Dermis blood vessel endothelial cell (primary cell): ENCODE measurements around the gene OR9A4. TPM values are rescaled to one million over a fixed set of nuclear protein-coding genes. Genes with fewer than 3 reads are reported as not detected.

ENCODE experiments used
- DNase-seq: peaks from one replicate; pipeline ENCODE4 v3.0.0; 2010
- total RNA-seq: library from RNA; depleted of rRNA; stranded (reverse); fragments of >200 nt; gene quantifications from 2 replicates; pipeline ENCODE4 v1.2.3, GENCODE V29; 2014

OR9A4 gene
- total RNA-seq, 1 donor from 2014 or later, result not detected

DNA sequence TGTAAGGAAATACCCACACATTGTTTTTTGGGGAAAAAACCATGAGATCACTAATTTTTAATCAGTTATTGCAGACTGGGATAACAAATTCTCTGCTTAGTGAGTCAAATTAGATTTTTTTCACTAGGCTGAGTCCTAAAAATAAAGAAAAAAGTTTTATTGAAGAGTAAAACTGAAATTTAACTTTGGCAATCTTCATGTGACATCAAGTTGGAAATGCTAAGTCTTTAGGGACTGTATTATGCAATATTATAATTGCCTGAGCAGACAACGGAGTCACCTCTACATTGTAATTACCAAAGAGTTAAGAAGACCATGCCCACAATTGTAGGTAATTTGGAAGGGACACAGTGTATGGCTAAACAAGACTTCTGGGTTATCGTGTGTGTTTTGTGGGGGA is 32.8 kb downstream of the OR9A4 start:
- DNase-seq, result no peak

DNA sequence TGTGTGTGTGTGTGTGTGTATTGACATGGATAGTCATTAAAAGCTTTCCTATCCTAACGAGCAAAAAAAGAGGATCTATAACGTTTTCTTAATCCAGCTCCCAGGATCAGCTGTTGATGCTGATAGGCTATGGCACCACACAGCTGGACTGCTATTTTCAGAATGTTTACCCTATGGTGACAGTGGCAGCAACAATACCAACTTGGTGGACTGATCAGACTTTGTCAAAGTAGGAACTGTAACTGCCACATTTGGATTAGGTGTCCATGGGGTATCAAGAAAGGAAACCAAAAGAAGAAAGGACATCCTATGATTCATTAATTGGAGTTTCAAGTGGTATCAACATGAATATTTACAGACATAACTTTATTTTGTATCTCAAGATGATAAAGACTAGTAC is 33.3 kb downstream of the OR9A4 start:
- DNase-seq, result no peak

DNA sequence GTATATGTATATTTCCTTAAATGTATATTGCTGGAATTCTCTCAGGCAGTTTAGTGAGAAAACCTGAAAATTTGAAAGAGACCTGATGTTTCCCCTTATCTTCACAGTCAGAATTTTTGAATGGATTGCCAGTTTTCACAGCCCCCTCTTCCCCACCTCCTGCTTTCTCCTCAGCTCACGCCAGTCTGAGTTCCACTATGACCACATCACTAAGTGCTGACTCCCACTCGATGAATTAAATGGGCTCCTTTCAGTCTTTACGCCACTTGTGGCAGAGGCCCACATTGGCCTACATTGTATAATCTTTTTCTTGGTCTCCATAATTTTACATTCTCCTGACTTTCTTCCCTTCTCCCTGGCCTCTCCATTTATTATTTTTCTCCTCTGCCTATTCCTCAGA is 33.7 kb downstream of the OR9A4 start:
- DNase-seq, result no peak

DNA sequence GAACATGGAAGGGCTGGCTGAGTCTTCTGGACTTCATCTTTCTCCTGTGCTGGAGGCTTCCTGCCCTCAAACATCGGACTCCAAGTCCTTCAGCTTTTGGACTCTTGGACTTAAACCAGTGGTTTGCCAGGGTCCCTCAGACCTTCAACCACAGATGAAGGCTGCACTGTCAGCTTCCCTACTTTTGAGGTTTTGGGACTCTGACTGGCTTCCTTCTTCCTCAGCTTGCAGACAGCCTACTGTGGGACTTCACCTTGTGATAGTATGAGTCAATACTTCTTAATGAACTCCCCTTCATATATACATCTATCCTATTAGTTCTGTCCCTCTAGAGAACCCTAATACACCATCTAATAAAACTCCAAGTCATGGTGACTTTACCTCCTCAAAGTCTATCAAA is 34.6 kb downstream of the OR9A4 start:
- no peak for DNase-seq

DNA sequence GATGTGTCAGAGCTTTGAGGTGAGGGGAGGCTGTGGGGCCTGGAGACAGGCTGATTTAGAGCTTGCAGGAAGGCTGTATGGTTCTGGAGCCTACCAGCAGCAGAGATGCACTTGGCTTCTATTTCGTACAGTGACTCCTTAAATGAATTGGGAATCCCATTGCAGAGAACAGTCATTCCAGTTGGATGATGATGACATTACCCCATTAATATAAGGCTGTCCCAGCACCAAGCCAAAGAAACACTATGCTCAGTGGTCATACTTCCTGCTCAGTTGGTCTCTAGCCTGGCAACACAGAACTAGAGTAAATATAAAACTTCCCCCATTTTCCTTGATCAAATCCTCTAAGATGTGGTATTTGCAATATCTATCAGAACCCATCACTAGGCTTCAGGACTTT is 36.3 kb downstream of the OR9A4 start:
- no peak for DNase-seq

DNA sequence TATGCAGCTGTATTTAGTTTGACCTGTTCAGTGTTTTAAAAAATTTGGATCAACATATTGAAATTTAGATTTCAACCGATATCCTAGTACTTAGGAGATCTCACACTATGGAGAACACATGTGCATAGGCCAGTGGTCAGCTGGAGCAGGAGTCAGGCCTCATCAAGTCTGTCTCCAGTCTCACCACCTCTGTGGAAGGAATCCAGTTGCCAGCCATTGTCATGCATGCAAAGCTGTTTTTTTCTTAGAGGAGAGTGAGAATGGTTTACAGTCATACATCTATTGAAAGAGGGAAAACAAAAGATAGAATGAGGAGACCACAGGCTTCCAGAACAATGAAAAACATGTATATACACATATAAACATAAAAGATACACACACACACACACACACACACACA is 38.1 kb downstream of the OR9A4 start:
- no peak for DNase-seq

DNA sequence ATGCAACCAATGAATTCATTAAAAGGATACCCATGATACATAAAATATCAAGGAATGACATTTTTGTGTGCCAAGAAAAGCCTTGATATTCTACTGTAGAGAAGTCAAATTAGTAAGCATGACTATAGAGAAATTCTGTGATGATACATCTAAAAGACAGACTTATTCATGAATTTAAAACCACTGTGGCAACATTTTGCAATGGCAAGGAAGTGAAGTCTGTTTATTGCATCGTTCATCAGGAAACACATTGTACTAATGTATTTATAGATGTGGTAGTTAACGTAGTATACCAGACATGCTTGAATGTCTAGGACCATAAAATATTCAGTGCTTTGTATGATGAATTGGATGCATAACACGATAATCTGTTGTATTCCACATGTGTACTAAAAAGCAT is 39.9 kb downstream of the OR9A4 start:
- DNase-seq, result no peak

DNA sequence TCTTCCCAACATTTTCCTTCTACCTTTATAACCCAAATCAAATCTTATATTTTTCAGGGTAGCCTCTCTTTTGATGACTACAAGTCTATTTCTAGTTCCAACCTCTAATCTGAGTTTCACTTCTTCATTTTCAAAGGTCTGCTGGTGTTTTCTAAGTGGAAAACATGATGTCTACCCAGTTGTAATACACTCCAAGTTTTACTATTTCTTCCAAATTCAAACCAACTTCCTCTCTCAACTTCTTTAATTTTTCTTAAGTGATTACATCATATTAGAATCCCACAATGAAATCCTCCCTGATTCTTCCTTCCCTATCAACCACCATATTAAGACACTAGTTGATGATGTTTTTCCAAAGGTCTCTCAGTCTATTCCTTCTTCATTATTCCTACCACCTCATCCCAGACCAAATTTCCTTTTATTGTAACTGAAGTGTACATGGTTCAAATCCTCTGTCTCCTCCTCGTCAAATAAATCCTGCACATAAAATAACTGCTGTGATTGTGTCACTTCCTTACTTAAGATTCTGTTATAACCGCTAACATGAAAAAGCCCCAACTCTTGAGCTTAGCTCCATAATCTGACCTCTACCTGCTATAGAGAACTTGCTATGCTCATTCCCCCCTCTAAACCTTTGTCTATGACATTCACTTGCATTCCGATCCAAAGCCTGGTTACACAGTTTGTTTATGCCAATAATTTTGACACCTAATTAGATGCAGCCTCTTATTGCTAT is 44.7 kb downstream of the OR9A4 start:
- DNase-seq, result no peak

Other genes with a start within 250 kb of the OR9A4 start
- 65.4 and 76.9 TPM in 2 replicates for gene DENND11, start 214.2 kb upstream of the OR9A4 start, total RNA-seq
- gene WEE2, start 208.0 kb upstream of the OR9A4 start, total RNA-seq, result not detected in 2 replicates
- gene SSBP1, start 178.0 kb upstream of the OR9A4 start, total RNA-seq, result 152 and 197 TPM in 2 replicates
- 0.74 and 2.0 TPM in 2 replicates for gene TAS2R3, start 152.3 kb upstream of the OR9A4 start, total RNA-seq
- 0.42 and 0.68 TPM in 2 replicates for gene TAS2R4, start 139.7 kb upstream of the OR9A4 start, total RNA-seq
- 0.47 and 0.68 TPM in 2 replicates for gene TAS2R5, start 126.2 kb upstream of the OR9A4 start, total RNA-seq
- gene PRSS37, start 74.9 kb upstream of the OR9A4 start, total RNA-seq, result not detected in 2 replicates
- not detected in 2 replicates for gene CLEC5A, start 30.6 kb downstream of the OR9A4 start, total RNA-seq
- gene TAS2R38, start 57.4 kb downstream of the OR9A4 start, total RNA-seq, result not detected in 2 replicates
- under 0.01 TPM in 1 of 2 replicates, not detected in the other for gene MGAM, start 79.5 kb downstream of the OR9A4 start, total RNA-seq
- gene MGAM2, start 195.3 kb downstream of the OR9A4 start, total RNA-seq, result not detected in 2 replicates